Measurements from ENCODE around the gene KANTR.
"Not testable (repeated sequence)": the region's sequence is repeated elsewhere in the genome, so short reads cannot be mapped to it uniquely, and the experiment has no call there.

GRCh38 chrX:53164566-53164965, 70.6 kb downstream of the KANTR start:
- not testable (repeated sequence) for TF ChIP-seq POLR2AphosphoS5, CTCF (IDR thresholded peaks at IDR 0.05)
